ENCODE data around the gene MATN1. TPM values are rescaled to one million over a fixed set of nuclear protein-coding genes. Genes with fewer than 3 reads are reported as not detected.

Gene MATN1
- polyA plus RNA-seq, 1 donor from 2014 or later: 0.22 TPM

DNA sequence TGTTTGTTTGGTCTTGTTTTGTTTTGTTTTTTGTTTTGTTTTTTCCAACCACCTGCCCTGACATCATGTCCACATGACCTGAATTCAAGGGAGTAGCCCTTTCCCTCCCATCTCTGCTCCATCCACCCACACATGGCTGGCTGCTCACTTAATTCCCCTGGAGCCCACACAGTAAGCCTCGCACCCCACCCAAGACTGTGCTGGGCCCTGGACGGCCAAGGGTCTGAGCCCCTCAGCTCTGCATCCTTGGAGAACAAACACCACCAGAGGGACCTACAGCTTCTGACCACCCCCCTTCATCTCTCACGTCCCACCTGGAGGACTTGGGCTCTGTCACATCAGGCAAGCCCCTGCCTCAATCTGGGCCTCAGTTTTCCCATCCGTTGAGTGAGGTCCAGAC is 39.1 kb downstream of the MATN1 start:
- no peak overlapping the region for H3K9ac ChIP-seq (ENCODE audit: low read length)
- H3K4me3 ChIP-seq (ENCODE audit: low read length): no peak overlapping the region
- H3K36me3 ChIP-seq (ENCODE audit: insufficient read depth, low read length): no peaks in the 10 kb centered on the region
- TF ChIP-seq SMC3 (conservative IDR thresholded peaks at IDR 0.05; ENCODE audit: poor library complexity): no peak
- TF ChIP-seq, protein P1, sequence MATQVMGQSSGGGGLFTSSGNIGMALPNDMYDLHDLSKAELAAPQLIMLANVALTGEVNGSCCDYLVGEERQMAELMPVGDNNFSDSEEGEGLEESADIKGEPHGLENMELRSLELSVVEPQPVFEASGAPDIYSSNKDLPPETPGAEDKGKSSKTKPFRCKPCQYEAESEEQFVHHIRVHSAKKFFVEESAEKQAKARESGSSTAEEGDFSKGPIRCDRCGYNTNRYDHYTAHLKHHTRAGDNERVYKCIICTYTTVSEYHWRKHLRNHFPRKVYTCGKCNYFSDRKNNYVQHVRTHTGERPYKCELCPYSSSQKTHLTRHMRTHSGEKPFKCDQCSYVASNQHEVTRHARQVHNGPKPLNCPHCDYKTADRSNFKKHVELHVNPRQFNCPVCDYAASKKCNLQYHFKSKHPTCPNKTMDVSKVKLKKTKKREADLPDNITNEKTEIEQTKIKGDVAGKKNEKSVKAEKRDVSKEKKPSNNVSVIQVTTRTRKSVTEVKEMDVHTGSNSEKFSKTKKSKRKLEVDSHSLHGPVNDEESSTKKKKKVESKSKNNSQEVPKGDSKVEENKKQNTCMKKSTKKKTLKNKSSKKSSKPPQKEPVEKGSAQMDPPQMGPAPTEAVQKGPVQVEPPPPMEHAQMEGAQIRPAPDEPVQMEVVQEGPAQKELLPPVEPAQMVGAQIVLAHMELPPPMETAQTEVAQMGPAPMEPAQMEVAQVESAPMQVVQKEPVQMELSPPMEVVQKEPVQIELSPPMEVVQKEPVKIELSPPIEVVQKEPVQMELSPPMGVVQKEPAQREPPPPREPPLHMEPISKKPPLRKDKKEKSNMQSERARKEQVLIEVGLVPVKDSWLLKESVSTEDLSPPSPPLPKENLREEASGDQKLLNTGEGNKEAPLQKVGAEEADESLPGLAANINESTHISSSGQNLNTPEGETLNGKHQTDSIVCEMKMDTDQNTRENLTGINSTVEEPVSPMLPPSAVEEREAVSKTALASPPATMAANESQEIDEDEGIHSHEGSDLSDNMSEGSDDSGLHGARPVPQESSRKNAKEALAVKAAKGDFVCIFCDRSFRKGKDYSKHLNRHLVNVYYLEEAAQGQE (IDR thresholded peaks at IDR 0.05; ENCODE audit: borderline replicate concordance): no peak
- TF ChIP-seq MXI1 (conservative IDR thresholded peaks at IDR 0.05; ENCODE audit: poor library complexity, severe bottlenecking): no peak
- TF ChIP-seq POLR2AphosphoS5 (IDR thresholded peaks at IDR 0.05): no peak
- TF ChIP-seq EZH2 (IDR thresholded peaks at IDR 0.05; ENCODE audit: borderline replicate concordance, insufficient read depth, low read length, poor library complexity, severe bottlenecking): no peak
- no peak overlapping the region for H3K27ac ChIP-seq (ENCODE audit: low read length)
- peaks cover 18% of the 10 kb centered on the region for H3K27me3 ChIP-seq (ENCODE audit: insufficient read depth, low read depth, low read length)
- no peaks in the 10 kb centered on the region for H3F3A ChIP-seq (ENCODE audit: insufficient read depth, low read length, poor library complexity, severe bottlenecking)
- H3K9me2 ChIP-seq (ENCODE audit: insufficient read depth, low read length): no peaks in the 10 kb centered on the region
- H3K9me3 ChIP-seq (ENCODE audit: low read length): no peaks in the 10 kb centered on the region
- no peak overlapping the region for H2AFZ ChIP-seq (ENCODE audit: low read depth, low read length)
- H4K20me1 ChIP-seq (ENCODE audit: insufficient read depth): no peaks in the 10 kb centered on the region
- no peaks in the 10 kb centered on the region for H3K79me2 ChIP-seq (replicated peaks; ENCODE audit: insufficient read depth, low read length)
- no peak overlapping the region for H3K4me2 ChIP-seq (ENCODE audit: low read length)

DNA sequence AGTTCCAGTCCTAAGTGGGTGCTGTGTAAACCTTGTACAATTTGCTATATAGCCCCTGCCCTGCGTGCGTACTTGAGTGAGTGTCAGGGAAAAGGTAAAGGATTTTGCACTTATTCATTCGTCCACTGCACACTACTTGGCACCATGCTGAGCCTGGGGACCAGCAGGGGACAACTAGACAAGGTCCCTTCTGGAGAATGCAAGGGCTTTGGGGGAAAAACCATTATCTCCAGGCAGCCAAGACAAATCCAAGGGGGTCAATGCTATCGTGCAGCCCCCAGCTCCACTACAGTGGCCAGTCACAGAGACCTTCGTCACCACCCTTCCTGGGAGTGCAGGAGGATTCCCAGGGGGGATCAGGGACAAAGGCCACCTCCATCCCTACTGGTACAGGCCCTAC is 39.7 kb downstream of the MATN1 start:
- Histone ChIP-seq H2AFZ (ENCODE audit: low read depth, low read length) (no peak overlapping the region), H3K79me2 (replicated peaks; ENCODE audit: insufficient read depth, low read length) (no peaks in the 10 kb centered on the region), H3K36me3 (ENCODE audit: insufficient read depth, low read length) (no peaks in the 10 kb centered on the region), H3F3A (ENCODE audit: insufficient read depth, low read length, poor library complexity, severe bottlenecking) (no peaks in the 10 kb centered on the region), H3K27ac (ENCODE audit: low read length) (no peak overlapping the region), H3K4me2 (ENCODE audit: low read length) (no peak overlapping the region), H3K9ac (ENCODE audit: low read length) (no peak overlapping the region), H3K4me3 (ENCODE audit: low read length) (no peak overlapping the region), H4K20me1 (ENCODE audit: insufficient read depth) (no peaks in the 10 kb centered on the region), H3K27me3 (ENCODE audit: insufficient read depth, low read depth, low read length) (peaks cover 18% of the 10 kb centered on the region), H3K9me2 (ENCODE audit: insufficient read depth, low read length) (no peaks in the 10 kb centered on the region), H3K9me3 (ENCODE audit: low read length) (no peaks in the 10 kb centered on the region)
- no peak for TF ChIP-seq SMC3 (conservative IDR thresholded peaks at IDR 0.05; ENCODE audit: poor library complexity)
- TF ChIP-seq, protein P1 (IDR thresholded peaks at IDR 0.05; ENCODE audit: borderline replicate concordance): no peak
- TF ChIP-seq TAF1 (IDR thresholded peaks at IDR 0.05; ENCODE audit: low read depth): no peak
- TF ChIP-seq EZH2 (IDR thresholded peaks at IDR 0.05; ENCODE audit: borderline replicate concordance, insufficient read depth, low read length, poor library complexity, severe bottlenecking): no peak
- TF ChIP-seq RAD21 (conservative IDR thresholded peaks at IDR 0.05): no peak
- no peak for TF ChIP-seq EP300 (conservative IDR thresholded peaks at IDR 0.05; ENCODE audit: poor library complexity, severe bottlenecking)
- TF ChIP-seq, protein P2, sequence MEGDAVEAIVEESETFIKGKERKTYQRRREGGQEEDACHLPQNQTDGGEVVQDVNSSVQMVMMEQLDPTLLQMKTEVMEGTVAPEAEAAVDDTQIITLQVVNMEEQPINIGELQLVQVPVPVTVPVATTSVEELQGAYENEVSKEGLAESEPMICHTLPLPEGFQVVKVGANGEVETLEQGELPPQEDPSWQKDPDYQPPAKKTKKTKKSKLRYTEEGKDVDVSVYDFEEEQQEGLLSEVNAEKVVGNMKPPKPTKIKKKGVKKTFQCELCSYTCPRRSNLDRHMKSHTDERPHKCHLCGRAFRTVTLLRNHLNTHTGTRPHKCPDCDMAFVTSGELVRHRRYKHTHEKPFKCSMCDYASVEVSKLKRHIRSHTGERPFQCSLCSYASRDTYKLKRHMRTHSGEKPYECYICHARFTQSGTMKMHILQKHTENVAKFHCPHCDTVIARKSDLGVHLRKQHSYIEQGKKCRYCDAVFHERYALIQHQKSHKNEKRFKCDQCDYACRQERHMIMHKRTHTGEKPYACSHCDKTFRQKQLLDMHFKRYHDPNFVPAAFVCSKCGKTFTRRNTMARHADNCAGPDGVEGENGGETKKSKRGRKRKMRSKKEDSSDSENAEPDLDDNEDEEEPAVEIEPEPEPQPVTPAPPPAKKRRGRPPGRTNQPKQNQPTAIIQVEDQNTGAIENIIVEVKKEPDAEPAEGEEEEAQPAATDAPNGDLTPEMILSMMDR (IDR thresholded peaks at IDR 0.05; ENCODE audit: poor library complexity, severe bottlenecking): no peak
- TF ChIP-seq POLR2AphosphoS5 (IDR thresholded peaks at IDR 0.05): no peak
- no peak for TF ChIP-seq MXI1 (conservative IDR thresholded peaks at IDR 0.05; ENCODE audit: poor library complexity, severe bottlenecking)

Measured in neural cell (in vitro differentiated cells).